OCI-LY7 (cell line): ENCODE results near the gene RNF220. TPM values are rescaled to one million over a fixed set of nuclear protein-coding genes. Genes with fewer than 3 reads are reported as not detected.

Experiments
- BruUV-seq: library from RNA; stranded (reverse); fragments of 400-500 nt; replicated peaks from 2 replicates; lab custom pipeline; 2021; lab: Mats Ljungman, UMichigan
- CTCF ChIA-PET: fragments of 300-600 bp; sonication (Branson Sonifier 250); formaldehyde crosslinking; loops from one replicate; lab custom pipeline; 2022; ENCODE audit warnings: antibody characterized with exemption; ENCODE audit not compliant: unreplicated experiment; lab: Charles Lee
- POLR2A ChIA-PET: fragments of 300-600 bp; sonication (Branson Sonifier 250); formaldehyde crosslinking; loops from one replicate; lab custom pipeline; 2022; ENCODE audit warnings: antibody characterized with exemption; lab: Charles Lee
- DNase-seq: peaks from one replicate; pipeline ENCODE4 v3.0.0-alpha.2; 2015; ENCODE audit warnings: low spot score
- H2AFZ ChIP-seq: fragments of 200-600 bp; sonication (generic), shearing (Covaris generic); 2 replicates; pipeline ENCODE4 v1.6.1; 2014; ENCODE audit warnings: mild to moderate bottlenecking, antibody characterized with exemption, low read length, moderate library complexity
- H3K27ac ChIP-seq: fragments of 200-600 bp; sonication (generic); 2 replicates; pipeline ENCODE4 v1.5.1; 2014; ENCODE audit warnings: mixed run types, low read depth, mild to moderate bottlenecking, moderate library complexity, low read length, inconsistent platforms; ENCODE audit not compliant: poor library complexity, severe bottlenecking
- H3K36me3 ChIP-seq: fragments of 200-600 bp; sonication (generic); 2 replicates; pipeline ENCODE4 v1.6.1; 2014; ENCODE audit warnings: mild to moderate bottlenecking, antibody characterized with exemption, low read length, moderate library complexity, mixed read lengths; ENCODE audit not compliant: insufficient read depth
- H3K4me1 ChIP-seq: fragments of 200-600 bp; sonication (generic); 2 replicates; pipeline ENCODE4 v1.5.1; 2014; ENCODE audit warnings: mild to moderate bottlenecking, low read length; ENCODE audit not compliant: insufficient read depth, poor library complexity, severe bottlenecking
- H3K4me2 ChIP-seq: fragments of 200-600 bp; sonication (generic); 2 replicates; pipeline ENCODE4 v1.6.1; 2014; ENCODE audit warnings: mild to moderate bottlenecking, low read length
- H3K4me3 ChIP-seq: fragments of 200-600 bp; sonication (generic); 2 replicates; pipeline ENCODE4 v1.5.1; 2014; ENCODE audit warnings: mild to moderate bottlenecking, low read depth, low read length; ENCODE audit not compliant: poor library complexity, severe bottlenecking
- H3K79me2 ChIP-seq: fragments of 200-600 bp; sonication (generic); 2 replicates; pipeline ENCODE4 v1.6.1; 2016; ENCODE audit warnings: low read depth, mild to moderate bottlenecking, low read length, moderate library complexity, mixed read lengths; ENCODE audit not compliant: insufficient read depth
- H3K9me2 ChIP-seq: fragments of 200-600 bp; sonication (generic); 2 replicates; pipeline ENCODE4 v1.6.1; 2016; ENCODE audit warnings: mild to moderate bottlenecking, low read length, mixed read lengths; ENCODE audit not compliant: insufficient read depth
- H3K9me3 ChIP-seq: fragments of 200-600 bp; sonication (generic); 2 replicates; pipeline ENCODE4 v1.6.1; 2014; ENCODE audit warnings: mild to moderate bottlenecking, mixed run types, low read length, mixed read lengths
- H4K20me1 ChIP-seq: fragments of 200-600 bp; sonication (generic); 2 replicates; pipeline ENCODE4 v1.6.1; 2014; ENCODE audit warnings: mild to moderate bottlenecking, antibody characterized with exemption, low read length, moderate library complexity, mixed read lengths; ENCODE audit not compliant: insufficient read depth
- EZH2phosphoT487 ChIP-seq: fragments of 200-600 bp; sonication (generic); IDR thresholded peaks from 2 replicates; pipeline ENCODE4 v1.6.1; 2018; ENCODE audit warnings: low read depth, borderline replicate concordance, mild to moderate bottlenecking, mixed run types, antibody characterized with exemption, low read length, moderate library complexity, mixed read lengths
- intact Hi-C: fragments of 100-400 bp; cut with micrococcal nuclease; formaldehyde crosslinking; loops from one replicate; pipeline ENCODE4 v1.10.0; 2022; ENCODE audit not compliant: unreplicated experiment
- total RNA-seq, 2 experiments: library from RNA; depleted of rRNA in 1 of 2; stranded (reverse); fragments of >200 nt in 1 of 2; shearing (Covaris generic) in 1 of 2; gene quantifications; 2 replicates each; pipeline ENCODE4 v1.2.3, GENCODE V29; 2014 to 2022
- TF ChIP-seq, protein P1 (sequence below): fragments of 200-600 bp; sonication (generic); conservative IDR thresholded peaks from 2 replicates; pipeline ENCODE4 v1.5.1; 2014; ENCODE audit warnings: mild to moderate bottlenecking, antibody characterized with exemption, low read length, moderate library complexity, mixed read lengths

RNF220 gene
- total RNA-seq, 2 experiments from 2014 or later, result 82.3 to 85.5 TPM

DNA sequence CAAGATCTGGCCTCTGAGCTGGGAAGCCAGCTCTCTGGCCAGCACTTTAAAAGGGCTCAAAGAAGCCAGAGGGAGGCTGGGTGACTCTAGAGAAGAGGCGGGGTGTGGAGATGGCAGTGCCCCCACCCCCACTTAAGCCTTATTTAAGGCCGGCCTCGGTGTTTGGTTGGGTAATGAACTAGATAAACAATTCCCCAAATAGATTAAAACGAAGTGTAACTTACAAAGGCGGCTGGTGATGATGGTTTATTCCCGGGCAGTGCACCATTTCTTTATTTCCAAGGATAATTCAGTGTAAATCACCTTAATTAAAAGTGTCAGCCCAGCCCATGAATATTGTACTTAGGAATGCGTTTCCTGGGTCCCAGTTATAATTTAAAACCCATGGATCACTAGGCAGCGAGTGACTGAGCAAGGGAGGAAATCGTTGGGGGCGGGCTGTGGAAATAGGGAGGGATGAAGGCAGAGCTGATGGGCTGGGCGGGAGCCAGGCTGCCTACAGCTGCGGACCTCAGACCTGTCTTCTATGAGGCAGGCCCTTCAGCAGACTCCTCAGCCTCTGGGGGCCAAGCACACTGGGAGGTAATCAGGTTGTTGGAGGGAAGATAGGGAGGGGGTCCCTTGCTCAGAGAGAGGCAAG lies 214.3 kb downstream of the RNF220 start:
- no peaks in the 10 kb centered on the region for H4K20me1 ChIP-seq
- POLR2A ChIA-PET, result no interaction called here
- H3K79me2 ChIP-seq, result no peaks in the 10 kb centered on the region
- no peak for DNase-seq
- H3K4me3 ChIP-seq, result no peak overlapping the region
- H3K4me2 ChIP-seq, result no peak overlapping the region
- BruUV-seq, result no TSS peak
- H3K9me3 ChIP-seq, result no peaks in the 10 kb centered on the region
- H2AFZ ChIP-seq, result no peak overlapping the region
- H3K9me2 ChIP-seq, result no peaks in the 10 kb centered on the region
- TF ChIP-seq EZH2phosphoT487, result no peak
- no peak overlapping the region for H3K27ac ChIP-seq
- CTCF ChIA-PET, result no interaction called here
- no peaks in the 10 kb centered on the region for H3K4me1 ChIP-seq
- intact Hi-C loops, result no loop called here
- no peaks in the 10 kb centered on the region for H3K36me3 ChIP-seq

DNA sequence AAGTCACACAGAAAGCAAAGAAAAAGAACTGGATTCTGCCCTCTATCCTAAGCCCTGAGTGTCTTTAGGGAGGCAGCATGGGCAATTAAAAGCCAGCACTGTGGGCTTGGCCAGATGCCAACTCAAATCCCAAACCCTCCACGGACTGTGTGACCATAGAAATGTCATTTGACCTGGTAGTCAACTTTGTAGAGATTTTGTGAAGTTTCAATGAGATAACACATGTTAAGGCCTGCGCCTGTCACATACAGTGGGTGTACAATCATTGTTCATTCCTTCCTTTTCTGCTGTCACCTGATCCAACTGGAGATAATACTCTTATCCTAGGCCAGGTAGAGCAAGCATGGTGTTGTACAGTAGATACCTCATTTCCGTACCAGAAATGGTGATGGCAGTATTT lies 215.0 kb downstream of the RNF220 start:
- Histone ChIP-seq H3K36me3 (no peaks in the 10 kb centered on the region), H3K9me3 (no peaks in the 10 kb centered on the region), H3K4me1 (no peaks in the 10 kb centered on the region), H2AFZ (no peak overlapping the region), H3K4me3 (no peak overlapping the region), H3K27ac (no peak overlapping the region), H4K20me1 (no peaks in the 10 kb centered on the region), H3K4me2 (no peak overlapping the region), H3K9me2 (no peaks in the 10 kb centered on the region), H3K79me2 (no peaks in the 10 kb centered on the region)
- intact Hi-C loops, result no loop called here
- no TSS peak for BruUV-seq
- ChIA-PET POLR2A (no interaction called here), CTCF (no interaction called here)
- TF ChIP-seq EZH2phosphoT487, result no peak
- TF ChIP-seq, protein P1, sequence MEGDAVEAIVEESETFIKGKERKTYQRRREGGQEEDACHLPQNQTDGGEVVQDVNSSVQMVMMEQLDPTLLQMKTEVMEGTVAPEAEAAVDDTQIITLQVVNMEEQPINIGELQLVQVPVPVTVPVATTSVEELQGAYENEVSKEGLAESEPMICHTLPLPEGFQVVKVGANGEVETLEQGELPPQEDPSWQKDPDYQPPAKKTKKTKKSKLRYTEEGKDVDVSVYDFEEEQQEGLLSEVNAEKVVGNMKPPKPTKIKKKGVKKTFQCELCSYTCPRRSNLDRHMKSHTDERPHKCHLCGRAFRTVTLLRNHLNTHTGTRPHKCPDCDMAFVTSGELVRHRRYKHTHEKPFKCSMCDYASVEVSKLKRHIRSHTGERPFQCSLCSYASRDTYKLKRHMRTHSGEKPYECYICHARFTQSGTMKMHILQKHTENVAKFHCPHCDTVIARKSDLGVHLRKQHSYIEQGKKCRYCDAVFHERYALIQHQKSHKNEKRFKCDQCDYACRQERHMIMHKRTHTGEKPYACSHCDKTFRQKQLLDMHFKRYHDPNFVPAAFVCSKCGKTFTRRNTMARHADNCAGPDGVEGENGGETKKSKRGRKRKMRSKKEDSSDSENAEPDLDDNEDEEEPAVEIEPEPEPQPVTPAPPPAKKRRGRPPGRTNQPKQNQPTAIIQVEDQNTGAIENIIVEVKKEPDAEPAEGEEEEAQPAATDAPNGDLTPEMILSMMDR, result no peak
- no peak for DNase-seq

DNA sequence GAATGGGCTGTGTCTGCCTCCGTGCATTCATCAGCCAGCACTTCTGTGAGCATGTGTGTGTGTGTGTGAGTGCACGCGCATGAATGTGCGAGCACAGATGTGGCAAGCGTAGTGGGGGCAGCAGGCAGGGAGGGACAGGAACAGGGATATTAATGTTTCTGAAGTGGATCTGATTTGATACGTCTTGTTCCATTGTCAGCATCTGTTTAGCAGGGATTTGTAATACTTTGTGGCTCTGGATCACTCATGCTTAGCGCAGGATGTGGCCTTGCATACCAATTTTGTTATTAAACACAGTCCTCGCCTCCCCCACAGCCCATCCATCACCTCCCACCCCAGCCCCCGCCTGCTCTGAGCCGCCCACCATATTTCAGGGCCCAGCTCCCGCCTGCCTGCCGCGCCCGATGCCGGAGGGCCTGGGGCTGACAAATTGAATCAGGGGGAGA lies 216.8 kb downstream of the RNF220 start:
- no TSS peak for BruUV-seq
- intact Hi-C loops, result no loop called here
- no peaks in the 10 kb centered on the region for H3K36me3 ChIP-seq
- ChIA-PET CTCF (no interaction called here), POLR2A (no interaction called here)
- no peaks in the 10 kb centered on the region for H4K20me1 ChIP-seq
- H3K9me2 ChIP-seq, result no peaks in the 10 kb centered on the region
- no peak overlapping the region for H3K4me2 ChIP-seq
- H3K9me3 ChIP-seq, result no peaks in the 10 kb centered on the region
- H2AFZ ChIP-seq, result no peak overlapping the region
- H3K4me1 ChIP-seq, result no peaks in the 10 kb centered on the region
- DNase-seq, result no peak
- H3K4me3 ChIP-seq, result no peak overlapping the region
- H3K79me2 ChIP-seq, result no peaks in the 10 kb centered on the region
- TF ChIP-seq, protein P1, result no peak
- no peak for TF ChIP-seq EZH2phosphoT487
- H3K27ac ChIP-seq, result no peak overlapping the region
